GM10266 (cell line): ENCODE measurements around the gene PIP4K2A.

ENCODE experiments used
- DNase-seq: peaks from one replicate; pipeline ENCODE4 v3.0.0; 2012; ENCODE audit errors: extremely low spot score
- CTCF ChIP-seq: IDR thresholded peaks from 2 replicates; pipeline ENCODE4 v1.5.1; 2012; ENCODE audit warnings: mild to moderate bottlenecking, low read depth; ENCODE audit not compliant: control insufficient read depth, insufficient read depth; ENCODE audit errors: missing control alignments

The PIP4K2A gene

GRCh38 chr10:22712211-22712955, 2.0 kb downstream of the PIP4K2A start:
- DNase-seq, result no peak
- no peak for TF ChIP-seq CTCF

GRCh38 chr10:22711373-22711772, 3.0 kb downstream of the PIP4K2A start:
- TF ChIP-seq CTCF, result no peak

GRCh38 chr10:22710139-22710745, 4.1 kb downstream of the PIP4K2A start:
- no peak for TF ChIP-seq CTCF
- DNase-seq, result peak; percentile 34

More at GRCh38 chr10:22711373-22711772, 3.0 kb downstream of the PIP4K2A start:
- no peak for DNase-seq

GRCh38 chr10:22708772-22709171, 5.6 kb downstream of the PIP4K2A start:
- no peak for DNase-seq
- TF ChIP-seq CTCF, result no peak

- no peak for TF ChIP-seq CTCF
- DNase-seq, result no peak
Observed at GRCh38 chr10:22705527-22705926, 8.9 kb downstream of the PIP4K2A start.

GRCh38 chr10:22704942-22705341, 9.4 kb downstream of the PIP4K2A start:
- TF ChIP-seq CTCF, result no peak
- DNase-seq, result peak; percentile 47

- DNase-seq, result no peak
- TF ChIP-seq CTCF, result no peak
Observed at GRCh38 chr10:22704471-22704911, 9.9 kb downstream of the PIP4K2A start.
